ENCODE results near the gene CTXND2. TPM values are rescaled to one million over a fixed set of nuclear protein-coding genes. Genes with fewer than 3 reads are reported as not detected.
"Not testable (repeated sequence)": the region's sequence is repeated elsewhere in the genome, so short reads cannot be mapped to it uniquely, and the experiment has no call there.

Gene CTXND2
- total RNA-seq, 1 donor from 2014 or later, result not detected

DNA sequence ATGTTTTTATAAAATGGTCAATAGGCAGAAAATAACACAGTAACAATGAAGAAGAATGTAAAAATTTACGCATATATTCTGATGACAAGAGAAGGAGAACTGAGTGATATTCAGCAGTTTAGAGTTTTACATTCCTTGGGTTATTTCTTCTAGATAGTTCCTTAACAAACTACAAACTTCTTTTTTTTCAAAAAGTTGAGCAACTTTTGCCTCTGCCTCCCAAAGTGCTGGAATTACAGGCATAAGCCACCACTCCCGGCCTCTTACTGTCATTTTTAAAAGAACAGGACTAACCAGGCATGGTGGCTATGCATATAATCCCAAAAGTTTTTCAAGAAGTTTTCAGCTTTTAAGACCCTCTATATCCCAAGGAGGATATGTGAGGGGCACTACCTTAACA, 43.5 kb upstream of the CTXND2 start:
- Mint-ChIP-seq H3K9me3 (ENCODE audit: unreplicated experiment) (no peaks in the 10 kb centered on the region), H3K27me3 (ENCODE audit: unreplicated experiment) (no peaks in the 10 kb centered on the region), H3K4me3 (ENCODE audit: unreplicated experiment) (no peak overlapping the region), H3K36me3 (ENCODE audit: unreplicated experiment) (peaks cover 33% of the 10 kb centered on the region), H3K27ac (ENCODE audit: unreplicated experiment) (no peak overlapping the region), H3K4me1 (ENCODE audit: unreplicated experiment) (no peaks in the 10 kb centered on the region)
- TF ChIP-seq, protein P1, sequence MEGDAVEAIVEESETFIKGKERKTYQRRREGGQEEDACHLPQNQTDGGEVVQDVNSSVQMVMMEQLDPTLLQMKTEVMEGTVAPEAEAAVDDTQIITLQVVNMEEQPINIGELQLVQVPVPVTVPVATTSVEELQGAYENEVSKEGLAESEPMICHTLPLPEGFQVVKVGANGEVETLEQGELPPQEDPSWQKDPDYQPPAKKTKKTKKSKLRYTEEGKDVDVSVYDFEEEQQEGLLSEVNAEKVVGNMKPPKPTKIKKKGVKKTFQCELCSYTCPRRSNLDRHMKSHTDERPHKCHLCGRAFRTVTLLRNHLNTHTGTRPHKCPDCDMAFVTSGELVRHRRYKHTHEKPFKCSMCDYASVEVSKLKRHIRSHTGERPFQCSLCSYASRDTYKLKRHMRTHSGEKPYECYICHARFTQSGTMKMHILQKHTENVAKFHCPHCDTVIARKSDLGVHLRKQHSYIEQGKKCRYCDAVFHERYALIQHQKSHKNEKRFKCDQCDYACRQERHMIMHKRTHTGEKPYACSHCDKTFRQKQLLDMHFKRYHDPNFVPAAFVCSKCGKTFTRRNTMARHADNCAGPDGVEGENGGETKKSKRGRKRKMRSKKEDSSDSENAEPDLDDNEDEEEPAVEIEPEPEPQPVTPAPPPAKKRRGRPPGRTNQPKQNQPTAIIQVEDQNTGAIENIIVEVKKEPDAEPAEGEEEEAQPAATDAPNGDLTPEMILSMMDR (IDR thresholded peaks at IDR 0.05), result no peak
- no peak for DNase-seq (ENCODE audit: extremely low spot score, unreplicated experiment)

DNA sequence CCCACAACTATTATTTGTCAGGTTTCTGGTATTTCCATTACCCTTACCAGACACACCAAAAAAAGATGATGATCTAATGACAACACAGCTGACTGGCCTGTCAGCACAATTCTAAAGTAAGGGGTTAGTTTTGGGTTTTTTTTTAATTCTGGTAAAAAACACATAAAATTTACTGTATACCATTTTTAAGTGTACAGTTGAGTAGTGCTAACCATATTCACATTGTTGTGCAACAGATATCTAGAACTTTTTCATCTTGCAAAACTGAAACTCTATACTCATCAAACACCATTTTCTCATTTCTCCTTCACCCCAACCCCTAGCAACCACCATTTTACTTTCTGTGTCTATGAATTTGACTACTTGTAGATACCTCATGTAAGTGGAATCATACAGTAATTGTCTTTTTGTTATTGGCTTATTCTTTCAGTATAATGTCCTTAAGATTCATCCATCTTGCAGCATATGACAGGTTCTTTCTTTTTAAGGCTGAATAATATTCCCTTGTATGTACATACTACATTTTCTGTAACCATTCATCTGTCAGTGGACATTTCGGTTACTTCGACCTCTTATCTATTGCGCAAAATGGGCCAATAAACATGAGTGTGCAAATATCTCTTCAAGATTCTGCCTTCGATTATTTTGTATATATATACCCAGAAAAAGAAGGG, 40.3 kb upstream of the CTXND2 start:
- Mint-ChIP-seq H3K27me3 (ENCODE audit: unreplicated experiment) (no peaks in the 10 kb centered on the region), H3K4me1 (ENCODE audit: unreplicated experiment) (no peaks in the 10 kb centered on the region), H3K4me3 (ENCODE audit: unreplicated experiment) (no peak overlapping the region), H3K27ac (ENCODE audit: unreplicated experiment) (no peak overlapping the region), H3K9me3 (ENCODE audit: unreplicated experiment) (no peaks in the 10 kb centered on the region), H3K36me3 (ENCODE audit: unreplicated experiment) (peaks cover 21% of the 10 kb centered on the region)
- no peak for DNase-seq (ENCODE audit: extremely low spot score, unreplicated experiment)
- TF ChIP-seq, protein P1 (IDR thresholded peaks at IDR 0.05), result no peak

DNA sequence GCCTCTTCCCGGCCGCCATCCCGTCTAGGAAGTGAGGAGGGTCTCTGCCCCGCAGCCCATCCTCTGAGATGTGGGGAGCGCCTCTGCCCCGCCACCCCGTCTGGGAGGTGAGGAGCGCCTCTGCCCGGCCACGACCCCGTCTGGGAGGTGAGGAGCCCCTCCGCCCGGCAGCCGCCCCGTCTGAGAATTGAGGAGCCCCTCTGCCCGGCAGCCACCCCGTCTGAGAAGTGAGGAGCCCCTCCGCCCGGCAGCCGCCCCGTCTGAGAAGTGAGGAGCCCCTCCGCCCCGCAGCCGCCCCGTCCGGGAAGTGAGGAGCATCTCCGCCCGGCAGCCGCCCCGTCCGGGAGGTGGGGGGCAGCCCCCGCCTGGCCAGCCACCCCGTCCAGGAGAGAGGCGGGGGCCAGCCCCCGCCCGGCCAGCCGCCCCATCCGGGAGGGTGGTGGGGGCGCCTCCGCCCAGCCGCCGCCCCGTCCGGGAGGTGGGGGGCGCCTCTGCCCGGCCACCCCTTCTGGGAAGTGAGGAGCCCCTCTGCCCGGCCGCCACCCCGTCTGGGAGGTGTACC, 36.1 kb upstream of the CTXND2 start:
- peaks cover 27% of the 10 kb centered on the region for H3K36me3 Mint-ChIP-seq (ENCODE audit: unreplicated experiment)
- peak; percentile 81 for DNase-seq (ENCODE audit: extremely low spot score, unreplicated experiment)
- H3K27me3 Mint-ChIP-seq (ENCODE audit: unreplicated experiment); H3K27ac Mint-ChIP-seq (ENCODE audit: unreplicated experiment); H3K4me1 Mint-ChIP-seq (ENCODE audit: unreplicated experiment); H3K9me3 Mint-ChIP-seq (ENCODE audit: unreplicated experiment); H3K4me3 Mint-ChIP-seq (ENCODE audit: unreplicated experiment): not testable (repeated sequence)

DNA sequence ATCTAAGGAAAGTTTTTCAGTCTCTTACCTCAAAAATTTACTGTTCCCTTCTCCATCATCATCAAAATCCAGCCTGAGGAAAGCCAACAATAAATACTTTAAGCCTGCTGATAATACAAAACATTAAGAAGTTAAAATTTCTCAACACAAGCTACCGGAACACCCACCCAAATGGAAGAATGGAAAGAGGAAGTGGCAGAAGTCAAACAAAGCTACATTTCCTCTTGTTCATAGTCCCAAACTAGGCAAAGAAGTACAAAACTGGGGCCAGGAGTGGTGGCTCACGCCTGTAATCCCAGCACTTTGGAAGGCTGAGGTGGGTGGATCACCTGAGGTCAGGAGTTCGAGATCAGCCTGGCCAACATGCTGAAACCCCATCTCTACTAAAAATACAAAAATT, 34.2 kb upstream of the CTXND2 start:
- not testable (repeated sequence) for H3K4me3 Mint-ChIP-seq (ENCODE audit: unreplicated experiment)

DNA sequence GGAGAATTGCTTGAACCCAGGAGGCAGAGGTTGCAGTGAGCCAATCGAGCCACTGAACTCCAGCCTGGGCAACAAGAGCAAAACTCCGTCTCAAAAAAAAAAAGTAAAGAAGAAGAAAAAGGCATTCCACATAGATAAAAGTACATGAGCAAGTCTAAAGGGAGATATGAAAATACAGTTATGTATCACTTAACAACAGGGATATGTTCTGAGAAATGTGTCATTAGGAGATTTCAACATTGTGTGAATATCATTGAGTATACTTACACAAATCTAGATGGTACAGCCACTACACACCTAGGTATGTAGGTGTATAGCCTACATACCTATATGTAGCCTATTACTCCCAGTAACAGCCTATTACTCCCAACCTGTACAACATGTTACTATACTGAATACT, 23.2 kb upstream of the CTXND2 start:
- TF ChIP-seq, protein P1 (IDR thresholded peaks at IDR 0.05), result no peak
- Mint-ChIP-seq H3K4me3 (ENCODE audit: unreplicated experiment) (no peak overlapping the region), H3K4me1 (ENCODE audit: unreplicated experiment) (no peaks in the 10 kb centered on the region), H3K27me3 (ENCODE audit: unreplicated experiment) (no peaks in the 10 kb centered on the region), H3K36me3 (ENCODE audit: unreplicated experiment) (peaks cover 7% of the 10 kb centered on the region), H3K27ac (ENCODE audit: unreplicated experiment) (no peak overlapping the region), H3K9me3 (ENCODE audit: unreplicated experiment) (no peaks in the 10 kb centered on the region)
- DNase-seq (ENCODE audit: extremely low spot score, unreplicated experiment), result no peak

More for the DNA sequence above, 34.2 kb upstream of the CTXND2 start:
- H3K36me3 Mint-ChIP-seq (ENCODE audit: unreplicated experiment), result peaks cover 22% of the 10 kb centered on the region
- not testable (repeated sequence) for H3K27me3 Mint-ChIP-seq (ENCODE audit: unreplicated experiment); H3K27ac Mint-ChIP-seq (ENCODE audit: unreplicated experiment); H3K4me1 Mint-ChIP-seq (ENCODE audit: unreplicated experiment); H3K9me3 Mint-ChIP-seq (ENCODE audit: unreplicated experiment); DNase-seq (ENCODE audit: extremely low spot score, unreplicated experiment)

DNA sequence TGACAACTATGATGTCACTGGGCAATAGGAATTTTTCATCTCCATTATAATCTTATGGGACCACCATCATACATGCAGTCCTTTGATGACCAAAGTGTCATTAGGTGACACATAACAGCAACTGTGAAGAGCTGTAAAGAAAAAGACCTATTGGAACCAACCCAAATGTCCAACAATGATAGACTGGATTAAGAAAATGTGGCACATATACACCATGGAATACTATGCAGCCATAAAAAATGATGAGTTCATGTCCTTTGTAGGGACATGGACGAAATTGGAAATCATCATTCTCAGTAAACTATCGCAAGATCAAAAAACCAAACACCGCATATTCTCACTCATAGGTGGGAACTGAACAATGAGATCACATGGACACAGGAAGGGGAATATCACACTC, 22.7 kb upstream of the CTXND2 start:
- not testable (repeated sequence) for H3K4me1 Mint-ChIP-seq (ENCODE audit: unreplicated experiment); H3K36me3 Mint-ChIP-seq (ENCODE audit: unreplicated experiment); H3K4me3 Mint-ChIP-seq (ENCODE audit: unreplicated experiment); H3K27ac Mint-ChIP-seq (ENCODE audit: unreplicated experiment); H3K27me3 Mint-ChIP-seq (ENCODE audit: unreplicated experiment); DNase-seq (ENCODE audit: extremely low spot score, unreplicated experiment); H3K9me3 Mint-ChIP-seq (ENCODE audit: unreplicated experiment)
